Measurements from ENCODE around the gene CELSR2.

Gene CELSR2

GRCh38 chr1:109208836-109209463 is 40.4 kb upstream of the CELSR2 start:
- no peak overlapping the region for H3K27ac ChIP-seq
- TF ChIP-seq, protein P1, sequence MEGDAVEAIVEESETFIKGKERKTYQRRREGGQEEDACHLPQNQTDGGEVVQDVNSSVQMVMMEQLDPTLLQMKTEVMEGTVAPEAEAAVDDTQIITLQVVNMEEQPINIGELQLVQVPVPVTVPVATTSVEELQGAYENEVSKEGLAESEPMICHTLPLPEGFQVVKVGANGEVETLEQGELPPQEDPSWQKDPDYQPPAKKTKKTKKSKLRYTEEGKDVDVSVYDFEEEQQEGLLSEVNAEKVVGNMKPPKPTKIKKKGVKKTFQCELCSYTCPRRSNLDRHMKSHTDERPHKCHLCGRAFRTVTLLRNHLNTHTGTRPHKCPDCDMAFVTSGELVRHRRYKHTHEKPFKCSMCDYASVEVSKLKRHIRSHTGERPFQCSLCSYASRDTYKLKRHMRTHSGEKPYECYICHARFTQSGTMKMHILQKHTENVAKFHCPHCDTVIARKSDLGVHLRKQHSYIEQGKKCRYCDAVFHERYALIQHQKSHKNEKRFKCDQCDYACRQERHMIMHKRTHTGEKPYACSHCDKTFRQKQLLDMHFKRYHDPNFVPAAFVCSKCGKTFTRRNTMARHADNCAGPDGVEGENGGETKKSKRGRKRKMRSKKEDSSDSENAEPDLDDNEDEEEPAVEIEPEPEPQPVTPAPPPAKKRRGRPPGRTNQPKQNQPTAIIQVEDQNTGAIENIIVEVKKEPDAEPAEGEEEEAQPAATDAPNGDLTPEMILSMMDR (IDR thresholded peaks at IDR 0.05) = no peak
- no peak for TF ChIP-seq ZFX (IDR thresholded peaks at IDR 0.05; ENCODE audit: borderline replicate concordance)

DNA sequence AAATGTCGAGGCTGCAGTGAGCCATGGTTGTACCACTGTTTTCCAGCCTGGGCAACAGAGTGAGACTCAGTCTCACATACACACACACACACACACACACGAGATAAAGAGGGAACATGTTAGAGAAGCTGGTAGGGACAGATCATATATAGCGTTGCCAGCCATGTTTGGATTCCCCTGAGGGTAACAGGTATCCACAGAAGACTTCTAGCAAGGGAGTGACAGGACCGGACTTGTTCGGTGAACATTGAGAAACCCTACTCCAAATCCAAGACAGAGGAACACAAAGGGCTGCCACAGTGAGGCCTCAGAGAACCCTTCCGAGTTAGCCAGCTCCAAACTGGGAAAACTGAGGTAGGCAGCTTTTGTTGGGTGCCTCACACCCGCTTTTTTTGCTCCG is 39.3 kb upstream of the CELSR2 start:
- no peak overlapping the region for H3K27ac ChIP-seq
- TF ChIP-seq, protein P1 (IDR thresholded peaks at IDR 0.05) = no peak

DNA sequence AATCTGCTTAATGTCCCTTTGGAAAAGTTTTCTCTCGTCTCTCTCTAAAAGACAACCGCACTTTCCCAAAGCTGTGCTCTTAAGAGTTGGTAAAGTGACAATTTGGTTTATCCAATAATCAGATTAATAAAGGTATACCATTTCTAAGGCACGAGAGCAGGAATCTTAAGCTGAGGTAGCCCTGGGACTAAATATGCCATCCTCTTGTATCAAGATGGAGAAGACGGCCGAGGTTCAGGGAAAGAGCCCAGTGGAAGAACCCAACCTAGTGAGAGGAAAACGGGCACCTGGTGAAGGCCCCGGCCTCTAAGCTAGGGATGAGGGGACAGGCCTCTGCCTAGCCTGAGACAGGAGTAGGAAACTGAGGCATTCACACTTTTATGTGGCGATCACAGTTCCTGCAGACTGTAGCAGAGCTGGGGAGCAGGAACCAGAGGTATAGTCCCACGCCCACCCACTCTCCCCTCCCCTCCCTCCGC is 36.0 kb upstream of the CELSR2 start:
- H3K27ac ChIP-seq = peak overlapping the region; percentile 85
- TF ChIP-seq ZFX (IDR thresholded peaks at IDR 0.05; ENCODE audit: borderline replicate concordance) = no peak
- TF ChIP-seq, protein P1 (IDR thresholded peaks at IDR 0.05) = no peak

DNA sequence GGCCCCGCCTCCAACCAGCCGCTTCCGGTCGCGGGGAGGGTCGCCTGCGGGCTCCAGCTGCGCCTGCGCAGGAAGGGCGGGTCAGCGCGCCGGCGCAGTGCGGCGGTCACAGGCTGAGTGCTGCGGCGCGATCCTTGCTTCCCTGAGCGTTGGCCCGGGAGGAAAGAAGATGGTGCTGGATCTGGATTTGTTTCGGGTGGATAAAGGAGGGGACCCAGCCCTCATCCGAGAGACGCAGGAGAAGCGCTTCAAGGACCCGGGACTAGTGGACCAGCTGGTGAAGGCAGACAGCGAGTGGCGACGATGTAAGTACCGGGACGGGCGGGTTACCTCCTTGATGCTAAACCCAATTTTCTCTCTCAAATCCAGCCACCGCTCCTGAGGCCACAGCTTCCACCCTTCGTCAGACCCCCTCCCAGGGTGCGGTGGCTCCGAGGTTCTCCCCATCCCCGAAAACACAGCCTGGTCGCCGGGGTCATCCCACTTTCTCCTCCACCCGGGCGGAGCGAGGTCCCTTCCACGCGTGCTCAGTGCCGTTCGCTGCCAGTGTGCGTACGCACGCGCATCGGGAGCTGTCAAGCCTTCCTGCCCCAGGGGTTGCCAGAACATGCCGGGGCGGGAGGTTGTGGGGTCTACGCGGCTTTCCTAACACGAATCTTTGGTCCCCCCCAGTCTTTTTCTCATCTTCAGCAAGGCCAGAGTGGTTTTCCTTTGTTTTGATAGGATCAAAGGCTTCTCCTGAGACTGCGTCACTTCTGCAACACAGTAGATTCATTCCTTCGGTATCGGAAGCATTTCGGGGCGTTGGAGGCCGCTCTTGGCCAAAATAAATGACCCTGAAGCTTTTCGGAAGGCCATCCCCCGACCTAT is 35.3 kb upstream of the CELSR2 start, which contains the start of gene SARS1:
Gene SARS1, plus strand, starts transcription at position 95 of the 870 bp plus-strand sequence. Its CDS starts 75 bp downstream, at position 170.
- H3K27ac ChIP-seq = peak within 1 kb of the TSS; percentile 85
- no peak for TF ChIP-seq ZFX (IDR thresholded peaks at IDR 0.05; ENCODE audit: borderline replicate concordance)
- TF ChIP-seq, protein P1 (IDR thresholded peaks at IDR 0.05) = no peak

- TF ChIP-seq ZFX (IDR thresholded peaks at IDR 0.05; ENCODE audit: borderline replicate concordance) = no peak
- TF ChIP-seq, protein P1 (IDR thresholded peaks at IDR 0.05) = no peak
- peak overlapping the region; percentile 85 for H3K27ac ChIP-seq
Observed at GRCh38 chr1:109214695-109215623, 34.4 kb upstream of the CELSR2 start.

DNA sequence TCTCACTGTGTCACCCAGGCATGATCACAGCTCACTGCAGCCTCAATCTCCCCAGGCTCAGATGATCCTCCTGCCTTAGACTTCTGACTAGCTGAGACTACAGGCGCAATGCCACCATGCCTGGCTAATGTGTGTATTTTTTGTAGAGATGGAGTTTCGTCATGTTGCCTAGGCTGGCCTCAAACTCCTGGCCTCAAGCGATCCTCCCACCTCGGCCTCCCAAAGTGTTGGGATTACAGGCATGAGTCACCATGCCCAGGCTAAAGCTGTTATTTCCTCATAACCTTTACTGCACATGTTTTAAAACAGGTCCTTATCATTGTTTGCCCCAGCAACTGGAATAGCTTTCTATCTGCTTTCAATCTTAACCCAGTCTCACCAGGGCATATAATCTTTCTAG is 32.7 kb upstream of the CELSR2 start:
- H3K27ac ChIP-seq = peak overlapping the region; percentile 85
- no peak for TF ChIP-seq ZFX (IDR thresholded peaks at IDR 0.05; ENCODE audit: borderline replicate concordance)
- TF ChIP-seq, protein P1 (IDR thresholded peaks at IDR 0.05) = no peak
